ENCODE data around the gene ANKRD27. TPM values are rescaled to one million over a fixed set of nuclear protein-coding genes. Genes with fewer than 3 reads are reported as not detected.
"Not testable (repeated sequence)": the region's sequence is repeated elsewhere in the genome, so short reads cannot be mapped to it uniquely, and the experiment has no call there.

Gene ANKRD27
- total RNA-seq, 2 donors from 2014 or later, result 9.6 to 16.2 TPM

GRCh38 chr19:32598022-32598421 is 77.0 kb downstream of the ANKRD27 start:
- ATAC-seq, result no peak
- WGBS, 2 donors, result 92% methylated on average over 11 of the region's 11 CpGs
- intact Hi-C loops (cut with DNase I), result no loop called here

GRCh38 chr19:32595491-32595890 is 79.5 kb downstream of the ANKRD27 start:
- Histone ChIP-seq H3K4me1 (no peaks in the 10 kb centered on the region), H3K36me3 (replicated peaks in 1 of 2; ENCODE audit: insufficient read depth in 1 of 2, low read depth in 2 of 2) (peaks cover 6 to 25% of the 10 kb centered on the region in 2 donors), H3K4me3 (no peak overlapping the region), H3K9me3 (no peaks in the 10 kb centered on the region), H3K27ac (no peak overlapping the region), H3K27me3 (no peaks in the 10 kb centered on the region)
- intact Hi-C loops (cut with DNase I), result no loop called here
- DNase-seq, result no peak
- no peak for TF ChIP-seq CTCF (IDR thresholded peaks at IDR 0.05)
- no peak for TF ChIP-seq POLR2A (IDR thresholded peaks at IDR 0.05)
- ATAC-seq, result no peak
- WGBS, 2 donors, result 94 to 95% methylated on average over 6 of the region's 6 CpGs

More at GRCh38 chr19:32598022-32598421, 77.0 kb downstream of the ANKRD27 start:
- no peak overlapping the region for H3K4me3 ChIP-seq
- no peak overlapping the region for H3K27ac ChIP-seq
- H3K9me3 ChIP-seq, result no peaks in the 10 kb centered on the region
- no peak for TF ChIP-seq CTCF (IDR thresholded peaks at IDR 0.05)
- no peak for TF ChIP-seq POLR2A (IDR thresholded peaks at IDR 0.05)
- no peak for DNase-seq
- H3K4me1 ChIP-seq, result no peaks in the 10 kb centered on the region
- peaks cover 6 to 28% of the 10 kb centered on the region in 2 donors for H3K36me3 ChIP-seq (replicated peaks in 1 of 2; ENCODE audit: insufficient read depth in 1 of 2, low read depth in 2 of 2)
- no peaks in the 10 kb centered on the region for H3K27me3 ChIP-seq

- 93 to 98% methylated on average over 2 of the region's 2 CpGs for WGBS, 2 donors
- H3K9me3 ChIP-seq, result no peaks in the 10 kb centered on the region
- no peaks in the 10 kb centered on the region for H3K27me3 ChIP-seq
- DNase-seq (no peak), ATAC-seq (no peak)
- peaks cover 6 to 22% of the 10 kb centered on the region in 2 donors for H3K36me3 ChIP-seq (replicated peaks in 1 of 2; ENCODE audit: insufficient read depth in 1 of 2, low read depth in 2 of 2)
- H3K27ac ChIP-seq, result no peak overlapping the region
- TF ChIP-seq CTCF (IDR thresholded peaks at IDR 0.05) (no peak), POLR2A (IDR thresholded peaks at IDR 0.05) (no peak)
- no peak overlapping the region for H3K4me3 ChIP-seq
- H3K4me1 ChIP-seq, result no peaks in the 10 kb centered on the region
- intact Hi-C loops (cut with DNase I), result no loop called here
Measured at GRCh38 chr19:32594021-32594420, 81.0 kb downstream of the ANKRD27 start.

GRCh38 chr19:32587747-32588504 is 87.1 kb downstream of the ANKRD27 start:
- H3K27me3 ChIP-seq; H3K4me3 ChIP-seq; H3K4me1 ChIP-seq; H3K9me3 ChIP-seq; ATAC-seq; DNase-seq; H3K27ac ChIP-seq; intact Hi-C loops (cut with DNase I): not testable (repeated sequence)
- 95 to 96% methylated on average over 6 of the region's 8 CpGs for WGBS, 2 donors
- peaks cover 5 to 14% of the 10 kb centered on the region in 2 donors for H3K36me3 ChIP-seq (replicated peaks in 1 of 2; ENCODE audit: insufficient read depth in 1 of 2, low read depth in 2 of 2)

- peak in 2 of 4 donors; percentile 16 to 31 for DNase-seq
- H3K27me3 ChIP-seq, result no peaks in the 10 kb centered on the region
- peaks cover 23% of the 10 kb centered on the region for H3K4me1 ChIP-seq
- TF ChIP-seq POLR2A (IDR thresholded peaks at IDR 0.05) (no peak), CTCF (IDR thresholded peaks at IDR 0.05) (no peak)
- H3K4me3 ChIP-seq, result peak overlapping the region; percentile 78 to 81
- H3K36me3 ChIP-seq (replicated peaks in 1 of 2; ENCODE audit: insufficient read depth in 1 of 2, low read depth in 2 of 2), result peaks cover 5 to 10% of the 10 kb centered on the region in 2 donors
- peak overlapping the region; percentile 72 to 87 (median 80) for H3K27ac ChIP-seq
- WGBS, 2 donors, result 6 to 7% methylated on average over 19 to 27 of the region's 27 CpGs
- intact Hi-C loops (cut with DNase I), result no loop called here
- ATAC-seq, result peak; percentile 14
- no peaks in the 10 kb centered on the region for H3K9me3 ChIP-seq
Measured at GRCh38 chr19:32581705-32582179, 93.2 kb downstream of the ANKRD27 start.
